Fibroblast of upper back skin (primary cell): ENCODE measurements around the gene B4GAT1.

Experiments
- DNase-seq: peaks from one replicate; pipeline ENCODE4 v3.0.0-alpha.2; 2013

Gene B4GAT1

GRCh38 chr11:66335531-66336233 lies 11.7 kb downstream of the B4GAT1 start:
- DNase-seq = peak; percentile 54

GRCh38 chr11:66334605-66335442 lies 12.6 kb downstream of the B4GAT1 start:
- DNase-seq = no peak

- no peak for DNase-seq
These were observed 13.4 kb downstream of the B4GAT1 start for GRCh38 chr11:66333896-66334604.

GRCh38 chr11:66333220-66333877 lies 14.1 kb downstream of the B4GAT1 start:
- DNase-seq = no peak

GRCh38 chr11:66332371-66333219 lies 14.8 kb downstream of the B4GAT1 start:
- no peak for DNase-seq

- no peak for DNase-seq
These were observed 15.7 kb downstream of the B4GAT1 start for GRCh38 chr11:66331542-66332370.

- DNase-seq = no peak
These were observed 16.5 kb downstream of the B4GAT1 start for GRCh38 chr11:66330931-66331330.

GRCh38 chr11:66329165-66329673 lies 18.2 kb downstream of the B4GAT1 start:
- no peak for DNase-seq

- peak; percentile 73 for DNase-seq
These were observed 18.9 kb downstream of the B4GAT1 start for GRCh38 chr11:66328302-66329144.

- DNase-seq = no peak
These were observed 19.5 kb downstream of the B4GAT1 start for GRCh38 chr11:66328031-66328301.

GRCh38 chr11:66327171-66328030 lies 20.0 kb downstream of the B4GAT1 start:
- peak; percentile 77 for DNase-seq

- DNase-seq = peak; percentile 56
These were observed 20.9 kb downstream of the B4GAT1 start for GRCh38 chr11:66326261-66327111.

GRCh38 chr11:66325263-66325671 lies 22.2 kb downstream of the B4GAT1 start:
- DNase-seq = no peak

GRCh38 chr11:66324664-66325063 lies 22.8 kb downstream of the B4GAT1 start:
- DNase-seq = peak; percentile 80

GRCh38 chr11:66323684-66324083 lies 23.7 kb downstream of the B4GAT1 start:
- no peak for DNase-seq

- peak; percentile 50 for DNase-seq
These were observed 24.5 kb downstream of the B4GAT1 start for GRCh38 chr11:66322732-66323427.

- no peak for DNase-seq
These were observed 25.8 kb downstream of the B4GAT1 start for GRCh38 chr11:66321606-66322005.
